22Rv1 (cell line): ENCODE results near the gene EED.

Source experiments
- CTCF ChIP-seq: fragments of 450-650 bp; IDR thresholded peaks from 2 replicates; pipeline ENCODE4 v1.5.1; 2017; ENCODE audit warnings: mild to moderate bottlenecking
- ZFX ChIP-seq: fragments of 450-650 bp; IDR thresholded peaks from 2 replicates; pipeline ENCODE4 v1.6.1; 2017; ENCODE audit warnings: antibody characterized with exemption, borderline replicate concordance

GRCh38 chr11:86303257-86303656, 58.7 kb downstream of the EED start:
- TF ChIP-seq CTCF (no peak), ZFX (no peak)
